HG02884 (cell line): Measurements from ENCODE around the gene RGS5.

Source experiments
- ATAC-seq: cut with Tn5 transposase; IDR thresholded peaks from one replicate; pipeline ENCODE4 v1.9.1; 2021; ENCODE audit warnings: mild to moderate bottlenecking, moderate library complexity; ENCODE audit not compliant: unreplicated experiment

The RGS5 gene

DNA sequence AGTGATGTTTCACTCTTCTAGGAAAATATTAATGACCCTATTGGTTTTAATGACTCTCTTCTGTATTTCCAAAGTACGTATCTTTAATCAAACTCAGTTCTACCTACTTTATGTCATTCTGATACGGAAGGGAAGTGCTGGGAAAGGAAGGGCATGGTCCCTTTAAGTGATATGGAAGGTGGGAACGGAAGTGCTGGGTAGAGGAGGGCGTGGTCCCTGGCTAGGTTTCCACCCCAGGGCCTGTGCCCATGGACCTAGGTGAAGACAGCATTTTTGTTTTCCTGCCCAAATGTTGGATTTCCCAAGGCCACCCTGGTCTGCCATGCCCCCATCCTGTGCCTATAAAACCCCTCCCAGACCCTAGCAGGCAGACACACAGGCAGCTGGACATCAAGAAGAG lies 109.5 kb downstream of the RGS5 start:
- ATAC-seq, result no peak
